Tibial nerve (tissue), 3 donors: ENCODE measurements around the gene VPREB3.

Source experiments
- CTCF ChIP-seq, 5 experiments: fragments of 200-600 bp in 3 of 5; fragments of 450-650 bp in 2 of 5; sonication (generic) in 3 of 5; IDR thresholded peaks; one replicate each; pipeline ENCODE4 v1.5.1; 2016 to 2019; ENCODE audit warnings: antibody characterized with exemption in 5 of 5, mild to moderate bottlenecking in 3 of 5, moderate library complexity in 2 of 5
- POLR2A ChIP-seq, 2 donors: fragments of 450-650 bp; IDR thresholded peaks; one replicate each; pipeline ENCODE4 v1.6.1; 2017; ENCODE audit warnings: antibody characterized with exemption in 2 of 2, mild to moderate bottlenecking in 2 of 2, moderate library complexity in 2 of 2

- TF ChIP-seq CTCF (IDR thresholded peaks at IDR 0.05) (no peak), POLR2A (IDR thresholded peaks at IDR 0.05) (no peak)
These were observed 4.4 kb downstream of the VPREB3 start for GRCh38 chr22:23749841-23750301.
